ENCODE data around the gene RNF220.

RNF220 gene

DNA sequence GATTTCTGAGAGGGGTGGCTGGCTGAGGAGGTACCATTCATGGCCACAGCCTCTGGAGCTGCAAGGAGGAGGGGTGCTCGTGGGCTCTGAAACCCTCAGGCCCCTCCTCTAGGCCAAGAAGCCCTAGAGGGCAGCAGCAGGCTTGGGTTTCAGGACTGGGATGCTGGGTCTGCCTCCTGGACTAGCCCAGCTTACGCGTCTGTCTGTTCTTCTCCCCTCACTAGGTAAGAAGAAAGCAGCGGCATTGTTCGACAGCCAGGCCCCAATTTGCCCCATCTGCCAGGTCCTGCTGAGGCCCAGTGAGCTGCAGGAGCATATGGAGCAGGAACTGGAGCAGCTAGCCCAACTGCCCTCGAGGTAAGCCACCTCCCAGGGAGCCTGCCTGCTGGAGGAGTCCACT, 208.9 kb downstream of the RNF220 start:
- H3K9ac ChIP-seq (ENCODE audit: low read length), result no peak overlapping the region
- H3K79me2 ChIP-seq (ENCODE audit: insufficient read depth, low read length), result no peaks in the 10 kb centered on the region
- H3K9me2 ChIP-seq (ENCODE audit: low read depth, low read length), result no peaks in the 10 kb centered on the region
- TF ChIP-seq EZH2 (IDR thresholded peaks at IDR 0.05; ENCODE audit: borderline replicate concordance, low read length), result no peak
- TF ChIP-seq, protein P1, sequence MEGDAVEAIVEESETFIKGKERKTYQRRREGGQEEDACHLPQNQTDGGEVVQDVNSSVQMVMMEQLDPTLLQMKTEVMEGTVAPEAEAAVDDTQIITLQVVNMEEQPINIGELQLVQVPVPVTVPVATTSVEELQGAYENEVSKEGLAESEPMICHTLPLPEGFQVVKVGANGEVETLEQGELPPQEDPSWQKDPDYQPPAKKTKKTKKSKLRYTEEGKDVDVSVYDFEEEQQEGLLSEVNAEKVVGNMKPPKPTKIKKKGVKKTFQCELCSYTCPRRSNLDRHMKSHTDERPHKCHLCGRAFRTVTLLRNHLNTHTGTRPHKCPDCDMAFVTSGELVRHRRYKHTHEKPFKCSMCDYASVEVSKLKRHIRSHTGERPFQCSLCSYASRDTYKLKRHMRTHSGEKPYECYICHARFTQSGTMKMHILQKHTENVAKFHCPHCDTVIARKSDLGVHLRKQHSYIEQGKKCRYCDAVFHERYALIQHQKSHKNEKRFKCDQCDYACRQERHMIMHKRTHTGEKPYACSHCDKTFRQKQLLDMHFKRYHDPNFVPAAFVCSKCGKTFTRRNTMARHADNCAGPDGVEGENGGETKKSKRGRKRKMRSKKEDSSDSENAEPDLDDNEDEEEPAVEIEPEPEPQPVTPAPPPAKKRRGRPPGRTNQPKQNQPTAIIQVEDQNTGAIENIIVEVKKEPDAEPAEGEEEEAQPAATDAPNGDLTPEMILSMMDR (IDR thresholded peaks at IDR 0.05; ENCODE audit: low read length), result no peak
- no peak overlapping the region for H3K4me3 ChIP-seq (ENCODE audit: low read depth, low read length, poor library complexity, severe bottlenecking)
- no peaks in the 10 kb centered on the region for H4K20me1 ChIP-seq (ENCODE audit: insufficient read depth, low read length)
- no peaks in the 10 kb centered on the region for H3F3A ChIP-seq (ENCODE audit: insufficient read depth, low read length)
- no peak overlapping the region for H3K27ac ChIP-seq (ENCODE audit: low read depth, low read length, poor library complexity, severe bottlenecking)
- H3K4me2 ChIP-seq (ENCODE audit: low read length), result no peak overlapping the region
- H3K4me1 ChIP-seq (ENCODE audit: insufficient read depth, low read length, severe bottlenecking), result no peaks in the 10 kb centered on the region
- H3K36me3 ChIP-seq (ENCODE audit: insufficient read depth, low read length), result no peaks in the 10 kb centered on the region
- no peaks in the 10 kb centered on the region for H3K27me3 ChIP-seq (ENCODE audit: insufficient read depth, low read length)
- H3K9me3 ChIP-seq (ENCODE audit: low read length), result no peaks in the 10 kb centered on the region
- no peak overlapping the region for H2AFZ ChIP-seq (ENCODE audit: low read length)

DNA sequence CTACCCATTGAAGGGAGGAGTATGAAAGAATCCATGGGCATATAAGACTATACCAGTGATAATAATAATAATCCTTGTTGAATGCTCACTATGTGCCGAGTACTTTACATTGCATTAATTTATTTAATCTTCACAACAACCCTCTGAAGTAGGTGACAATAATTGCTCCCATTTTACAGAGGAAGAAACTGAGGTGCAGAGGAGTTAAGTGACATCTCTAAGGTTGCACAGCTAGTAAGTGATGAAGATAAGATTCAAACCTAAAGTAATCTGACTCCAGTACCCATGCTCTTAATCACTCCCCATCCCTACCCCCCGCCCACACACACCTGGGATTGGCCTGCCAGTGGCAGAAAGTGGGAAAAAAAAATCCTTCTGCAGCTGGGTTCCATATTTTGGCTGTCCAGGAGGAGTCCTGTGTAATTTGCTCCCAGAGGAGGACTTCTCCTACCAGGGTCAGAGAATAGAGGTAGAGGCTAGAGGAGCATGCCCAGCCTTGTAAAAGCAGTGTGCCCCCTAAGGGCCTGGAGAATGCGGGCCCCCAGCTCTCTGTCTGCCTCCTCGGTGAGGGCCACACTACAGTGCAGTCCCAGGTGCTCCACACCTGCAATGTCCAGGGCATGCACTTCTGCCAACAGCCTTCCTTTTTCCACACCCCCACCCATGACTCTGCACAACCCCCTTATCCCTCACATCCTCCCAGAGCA, 211.4 kb downstream of the RNF220 start:
- H3K36me3 ChIP-seq (ENCODE audit: insufficient read depth, low read length), result no peaks in the 10 kb centered on the region

DNA sequence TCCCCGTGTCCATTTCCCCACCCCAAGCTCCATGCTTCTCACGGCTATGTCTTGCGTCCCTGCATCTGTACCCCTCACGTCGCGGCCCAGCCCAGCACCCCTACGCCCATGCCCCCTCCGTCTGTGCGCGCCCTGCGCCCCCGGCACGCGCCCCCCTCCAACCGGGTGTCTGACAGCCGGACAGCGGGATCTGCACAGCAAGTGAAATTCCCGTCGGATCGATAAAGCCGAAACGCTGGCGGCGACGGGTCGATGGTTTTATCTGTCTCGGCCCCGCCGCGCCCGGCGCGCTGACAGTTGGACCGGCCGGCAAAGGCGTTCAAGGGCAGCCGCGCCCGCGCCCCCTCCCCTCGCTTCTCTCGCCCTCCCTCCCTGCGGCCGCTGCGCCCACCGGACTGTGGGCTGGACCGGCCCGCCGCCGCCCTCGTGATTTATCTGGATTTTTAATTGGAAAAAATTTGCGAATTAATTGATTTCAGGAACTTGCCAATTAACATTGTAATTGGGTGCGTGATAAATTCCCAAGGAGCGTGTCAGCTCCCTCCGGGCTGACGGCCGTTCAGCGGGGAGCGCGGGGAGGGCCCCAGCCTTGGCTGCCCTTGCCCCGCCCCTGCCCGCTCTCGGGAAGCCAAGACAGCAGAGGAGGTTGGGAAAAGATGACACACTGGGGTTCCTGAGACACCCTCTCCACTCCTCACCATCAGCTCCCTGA, 212.1 kb downstream of the RNF220 start:
- Histone ChIP-seq H3K79me2 (ENCODE audit: insufficient read depth, low read length) (no peaks in the 10 kb centered on the region), H3K27me3 (ENCODE audit: insufficient read depth, low read length) (no peaks in the 10 kb centered on the region), H3F3A (ENCODE audit: insufficient read depth, low read length) (no peaks in the 10 kb centered on the region), H4K20me1 (ENCODE audit: insufficient read depth, low read length) (no peaks in the 10 kb centered on the region), H3K9ac (ENCODE audit: low read length) (no peak overlapping the region), H2AFZ (ENCODE audit: low read length) (no peak overlapping the region), H3K9me3 (ENCODE audit: low read length) (no peaks in the 10 kb centered on the region), H3K27ac (ENCODE audit: low read depth, low read length, poor library complexity, severe bottlenecking) (no peak overlapping the region), H3K9me2 (ENCODE audit: low read depth, low read length) (no peaks in the 10 kb centered on the region), H3K4me1 (ENCODE audit: insufficient read depth, low read length, severe bottlenecking) (no peaks in the 10 kb centered on the region), H3K4me3 (ENCODE audit: low read depth, low read length, poor library complexity, severe bottlenecking) (no peak overlapping the region), H3K36me3 (ENCODE audit: insufficient read depth, low read length) (no peaks in the 10 kb centered on the region), H3K4me2 (ENCODE audit: low read length) (no peak overlapping the region)
- TF ChIP-seq EZH2 (IDR thresholded peaks at IDR 0.05; ENCODE audit: borderline replicate concordance, low read length), result no peak
- TF ChIP-seq, protein P1 (IDR thresholded peaks at IDR 0.05; ENCODE audit: low read length), result no peak

More for the DNA sequence above, 211.4 kb downstream of the RNF220 start:
- Histone ChIP-seq H3K4me1 (ENCODE audit: insufficient read depth, low read length, severe bottlenecking) (no peaks in the 10 kb centered on the region), H3K9ac (ENCODE audit: low read length) (no peak overlapping the region), H2AFZ (ENCODE audit: low read length) (no peak overlapping the region), H3K27ac (ENCODE audit: low read depth, low read length, poor library complexity, severe bottlenecking) (no peak overlapping the region), H3K9me3 (ENCODE audit: low read length) (no peaks in the 10 kb centered on the region), H3K27me3 (ENCODE audit: insufficient read depth, low read length) (no peaks in the 10 kb centered on the region), H3K4me3 (ENCODE audit: low read depth, low read length, poor library complexity, severe bottlenecking) (no peak overlapping the region), H3F3A (ENCODE audit: insufficient read depth, low read length) (no peaks in the 10 kb centered on the region), H3K4me2 (ENCODE audit: low read length) (no peak overlapping the region), H4K20me1 (ENCODE audit: insufficient read depth, low read length) (no peaks in the 10 kb centered on the region), H3K79me2 (ENCODE audit: insufficient read depth, low read length) (no peaks in the 10 kb centered on the region), H3K9me2 (ENCODE audit: low read depth, low read length) (no peaks in the 10 kb centered on the region)
- no peak for TF ChIP-seq EZH2 (IDR thresholded peaks at IDR 0.05; ENCODE audit: borderline replicate concordance, low read length)
- TF ChIP-seq, protein P1 (IDR thresholded peaks at IDR 0.05; ENCODE audit: low read length), result no peak
